Thoracic aorta (tissue), 2 donors: ENCODE data around the gene ANO10. TPM values are rescaled to one million over a fixed set of nuclear protein-coding genes. Genes with fewer than 3 reads are reported as not detected.

ENCODE experiments used
- ATAC-seq: fragments of 150-250 bp; one replicate; pipeline ENCODE4 v1.8.0; 2017; ENCODE audit warnings: low read depth; ENCODE audit not compliant: insufficient number of reproducible peaks, low FRiP score
- DNase-seq: peaks from one replicate; pipeline ENCODE4 v3.0.0-alpha.2; 2020; ENCODE audit warnings: low spot score
- H3K27ac ChIP-seq, 2 donors: fragments of 200-600 bp; sonication (generic); 1 replicate in 1 of 2; 2 replicates in 1 of 2; pipeline ENCODE4 v1.5.1; 2016; ENCODE audit warnings: mild to moderate bottlenecking in 2 of 2, moderate library complexity in 2 of 2
- H3K27me3 ChIP-seq: fragments of 200-600 bp; sonication (generic); replicated peaks from 2 replicates; pipeline ENCODE4 v1.6.0; 2016; ENCODE audit warnings: mild to moderate bottlenecking; ENCODE audit not compliant: insufficient read depth
- H3K36me3 ChIP-seq: fragments of 200-600 bp; sonication (generic); one replicate; pipeline ENCODE4 v1.5.1; 2016
- H3K4me1 ChIP-seq, 2 donors: fragments of 200-600 bp; sonication (generic); 1 replicate in 1 of 2; 2 replicates in 1 of 2; pipeline versions ENCODE4 v1.5.1 to v1.6.0; 2016; ENCODE audit warnings: low read depth in 2 of 2, mild to moderate bottlenecking in 1 of 2; ENCODE audit not compliant: control insufficient read depth in 1 of 2
- H3K4me3 ChIP-seq: fragments of 200-600 bp; sonication (generic); 2 replicates; pipeline ENCODE4 v1.5.1; 2016; ENCODE audit warnings: mild to moderate bottlenecking
- H3K9me3 ChIP-seq: fragments of 200-600 bp; sonication (generic); 2 replicates; pipeline ENCODE4 v1.5.1; 2016
- total RNA-seq, 2 donors: library from RNA; depleted of rRNA; stranded (reverse); fragments of >200 nt; gene quantifications; one replicate each; pipeline versions ENCODE4 v1.1.0 to v1.2.3, GENCODE V29; 2016
- TF ChIP-seq, protein P1 (sequence below): fragments of 200-600 bp; sonication (generic); IDR thresholded peaks from one replicate; pipeline ENCODE4 v1.5.1; 2019; ENCODE audit warnings: antibody characterized with exemption

Gene ANO10
- total RNA-seq, 2 donors from 2014 or later: 22.4 to 23.2 TPM

DNA sequence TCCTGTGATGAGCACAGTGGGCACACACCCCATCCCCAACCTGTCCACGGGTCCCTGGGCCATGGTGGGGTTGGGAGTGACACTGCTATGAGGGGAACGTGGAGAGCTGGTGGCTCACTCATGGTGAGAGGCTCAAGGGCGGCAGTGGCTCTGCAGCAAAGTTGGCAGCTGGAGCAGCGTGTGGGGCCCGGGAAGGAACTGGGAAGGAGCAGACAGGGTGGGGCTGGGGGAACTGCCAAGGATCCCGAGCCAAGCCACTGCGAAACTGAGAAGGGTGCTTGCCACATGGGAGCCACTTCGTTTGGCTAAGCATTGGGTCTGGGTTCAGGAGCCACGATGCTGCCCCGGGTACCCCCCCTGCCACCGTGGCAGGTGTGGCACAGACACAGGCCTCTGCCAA lies 255.3 kb downstream of the ANO10 start:
- no peaks in the 10 kb centered on the region for H3K9me3 ChIP-seq
- H3K27me3 ChIP-seq: no peaks in the 10 kb centered on the region
- TF ChIP-seq, protein P1, sequence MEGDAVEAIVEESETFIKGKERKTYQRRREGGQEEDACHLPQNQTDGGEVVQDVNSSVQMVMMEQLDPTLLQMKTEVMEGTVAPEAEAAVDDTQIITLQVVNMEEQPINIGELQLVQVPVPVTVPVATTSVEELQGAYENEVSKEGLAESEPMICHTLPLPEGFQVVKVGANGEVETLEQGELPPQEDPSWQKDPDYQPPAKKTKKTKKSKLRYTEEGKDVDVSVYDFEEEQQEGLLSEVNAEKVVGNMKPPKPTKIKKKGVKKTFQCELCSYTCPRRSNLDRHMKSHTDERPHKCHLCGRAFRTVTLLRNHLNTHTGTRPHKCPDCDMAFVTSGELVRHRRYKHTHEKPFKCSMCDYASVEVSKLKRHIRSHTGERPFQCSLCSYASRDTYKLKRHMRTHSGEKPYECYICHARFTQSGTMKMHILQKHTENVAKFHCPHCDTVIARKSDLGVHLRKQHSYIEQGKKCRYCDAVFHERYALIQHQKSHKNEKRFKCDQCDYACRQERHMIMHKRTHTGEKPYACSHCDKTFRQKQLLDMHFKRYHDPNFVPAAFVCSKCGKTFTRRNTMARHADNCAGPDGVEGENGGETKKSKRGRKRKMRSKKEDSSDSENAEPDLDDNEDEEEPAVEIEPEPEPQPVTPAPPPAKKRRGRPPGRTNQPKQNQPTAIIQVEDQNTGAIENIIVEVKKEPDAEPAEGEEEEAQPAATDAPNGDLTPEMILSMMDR: no peak
- no peak overlapping the region for H3K4me3 ChIP-seq
- H3K36me3 ChIP-seq: peaks cover 4% of the 10 kb centered on the region
- H3K27ac ChIP-seq: no peak overlapping the region
- peaks cover 0 to 10% of the 10 kb centered on the region in 2 donors for H3K4me1 ChIP-seq
- no peak for DNase-seq
- no peak for ATAC-seq

DNA sequence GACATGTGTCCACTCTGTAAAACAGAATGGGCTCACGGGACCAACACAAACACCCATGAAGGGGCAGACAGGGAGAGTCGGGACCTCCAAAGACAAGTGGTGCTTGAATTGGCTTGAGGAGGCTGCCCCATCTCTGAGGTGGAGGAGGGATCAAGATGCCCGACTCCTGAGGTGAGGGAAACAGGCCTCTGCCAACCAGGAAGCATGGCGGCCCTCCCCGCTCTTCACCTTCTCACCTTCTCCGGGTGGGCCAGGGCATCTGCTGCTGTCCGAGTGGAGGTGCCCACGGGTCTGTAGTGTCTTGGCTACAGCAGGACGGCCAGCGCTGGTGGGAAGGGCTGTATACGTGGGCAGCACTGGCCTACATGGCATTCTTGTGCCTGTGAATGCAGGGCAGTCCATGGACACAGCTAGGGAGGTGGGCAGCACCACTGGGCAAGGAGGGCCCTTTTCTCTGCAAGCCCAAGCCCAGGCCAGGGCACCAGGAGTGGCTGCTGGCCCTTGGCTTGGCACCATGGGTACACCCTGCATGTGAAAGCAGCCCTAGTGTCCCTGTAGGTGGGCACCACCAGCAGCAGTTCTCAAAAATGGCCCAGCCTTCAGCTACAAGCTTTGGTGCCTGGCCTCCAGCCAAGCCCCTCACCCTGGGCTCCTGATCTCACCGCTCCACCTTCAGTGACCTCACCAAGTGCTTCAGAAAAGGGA lies 256.1 kb downstream of the ANO10 start:
- Histone ChIP-seq H3K4me1 (peaks cover 0 to 10% of the 10 kb centered on the region in 2 donors), H3K27ac (no peak overlapping the region), H3K27me3 (no peaks in the 10 kb centered on the region), H3K4me3 (no peak overlapping the region), H3K9me3 (no peaks in the 10 kb centered on the region), H3K36me3 (peaks cover 4% of the 10 kb centered on the region)
- ATAC-seq: no peak
- TF ChIP-seq, protein P1: no peak
- DNase-seq: no peak

DNA sequence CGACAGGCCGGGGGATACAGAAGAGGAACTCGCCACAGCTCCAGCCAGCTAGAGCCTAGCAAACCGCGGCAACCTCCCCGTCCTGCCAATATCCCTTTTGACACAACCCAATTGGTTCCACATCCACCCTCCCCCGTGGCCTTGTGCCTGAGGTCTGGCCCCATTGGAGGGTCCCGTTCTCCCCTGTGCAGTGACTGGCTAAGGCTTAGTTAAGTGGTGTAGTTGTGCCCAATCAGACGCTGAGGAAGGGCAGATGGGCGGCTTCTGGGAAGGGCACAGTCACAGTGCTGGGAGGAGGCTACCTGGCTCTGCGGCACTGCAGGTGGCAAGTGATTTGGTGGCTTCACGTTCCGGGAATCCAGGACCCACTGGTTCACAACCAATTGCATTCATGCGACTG lies 256.9 kb downstream of the ANO10 start:
- DNase-seq (no peak), ATAC-seq (no peak)
- Histone ChIP-seq H3K36me3 (peaks cover 4% of the 10 kb centered on the region), H3K27ac (no peak overlapping the region), H3K9me3 (no peaks in the 10 kb centered on the region), H3K4me1 (peaks cover 0 to 10% of the 10 kb centered on the region in 2 donors), H3K27me3 (no peaks in the 10 kb centered on the region), H3K4me3 (no peak overlapping the region)
- TF ChIP-seq, protein P1: no peak

DNA sequence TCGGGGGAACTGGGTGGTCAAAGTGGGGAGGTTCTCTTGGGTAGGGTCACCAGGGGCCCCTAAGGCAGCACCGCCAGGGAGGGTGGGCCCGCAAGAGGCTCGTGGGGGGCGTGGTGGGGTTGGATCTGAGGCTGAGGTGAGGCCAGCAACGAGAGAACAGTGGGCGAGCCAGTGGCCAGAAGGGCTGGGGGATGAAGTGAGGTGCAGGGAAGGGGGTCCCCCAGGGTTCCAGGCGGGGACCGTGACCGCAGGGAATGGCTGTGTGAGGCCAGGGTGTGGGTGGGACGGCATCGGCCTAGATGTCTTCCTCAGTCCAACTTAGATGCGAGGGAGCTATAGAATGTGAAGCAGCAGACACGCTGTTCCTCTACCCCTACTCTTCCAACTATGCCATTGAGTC lies 257.3 kb downstream of the ANO10 start:
- peaks cover 4% of the 10 kb centered on the region for H3K36me3 ChIP-seq

DNA sequence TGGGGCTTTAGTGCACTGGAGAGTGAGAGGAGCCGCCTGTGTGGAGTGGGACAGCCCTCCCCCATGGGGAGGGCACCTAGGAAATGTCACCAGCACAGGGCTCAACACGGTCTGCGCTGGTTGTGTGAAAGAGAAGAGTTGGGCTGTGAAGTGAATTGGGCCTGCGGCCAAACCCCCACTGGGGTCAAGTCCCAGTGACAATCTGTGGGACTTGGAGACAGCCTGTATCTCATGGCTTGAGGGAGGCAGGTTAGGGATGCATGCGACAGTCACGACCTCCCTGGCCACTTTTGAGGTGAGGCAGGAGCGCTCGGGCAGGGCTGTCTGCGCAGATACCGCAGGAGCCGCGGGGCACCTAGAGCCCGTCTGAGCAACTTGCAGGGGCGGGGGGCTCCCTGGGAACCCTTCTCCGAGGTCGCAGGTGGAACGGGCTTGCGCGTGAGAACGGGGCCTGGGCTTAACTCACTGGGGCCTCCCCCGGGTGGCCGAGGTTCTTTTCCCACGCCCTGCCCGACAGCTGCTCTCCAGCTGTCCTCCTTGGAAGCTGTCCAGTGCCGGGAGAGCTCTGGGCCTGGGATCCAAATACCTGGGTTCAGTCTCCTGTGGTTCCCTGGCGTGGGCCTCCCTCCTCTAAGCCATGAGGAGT lies 258.1 kb downstream of the ANO10 start:
- no peak overlapping the region for H3K4me3 ChIP-seq
- peaks cover 0 to 10% of the 10 kb centered on the region in 2 donors for H3K4me1 ChIP-seq
- no peaks in the 10 kb centered on the region for H3K27me3 ChIP-seq
- TF ChIP-seq, protein P1: no peak
- no peak overlapping the region for H3K27ac ChIP-seq
- no peaks in the 10 kb centered on the region for H3K9me3 ChIP-seq
- DNase-seq (no peak), ATAC-seq (no peak)
- peaks cover 4% of the 10 kb centered on the region for H3K36me3 ChIP-seq

More for the DNA sequence above, 257.3 kb downstream of the ANO10 start:
- Histone ChIP-seq H3K27me3 (no peaks in the 10 kb centered on the region), H3K4me1 (peaks cover 0 to 10% of the 10 kb centered on the region in 2 donors), H3K4me3 (no peak overlapping the region), H3K9me3 (no peaks in the 10 kb centered on the region), H3K27ac (no peak overlapping the region)
- TF ChIP-seq, protein P1: no peak
- ATAC-seq (no peak), DNase-seq (no peak)
